NB4 (cell line): ENCODE results near the gene DAP.

Source experiments
- MYC ChIP-seq: IDR thresholded peaks from 2 replicates; pipeline ENCODE4 v1.6.1; 2011; ENCODE audit warnings: low read depth, low read length
- POLR2A ChIP-seq: IDR thresholded peaks from 2 replicates; pipeline ENCODE4 v1.6.1; 2011; ENCODE audit warnings: mild to moderate bottlenecking; ENCODE audit not compliant: insufficient read length; ENCODE audit errors: extremely low read depth
- TF ChIP-seq, protein P1 (sequence below): IDR thresholded peaks from one replicate; pipeline ENCODE4 v1.5.1; 2012; ENCODE audit warnings: low read depth, low read length
- TF ChIP-seq, protein P2 (sequence below): IDR thresholded peaks from 2 replicates; pipeline ENCODE4 v1.6.1; 2011; ENCODE audit warnings: low read depth, low read length

DNA sequence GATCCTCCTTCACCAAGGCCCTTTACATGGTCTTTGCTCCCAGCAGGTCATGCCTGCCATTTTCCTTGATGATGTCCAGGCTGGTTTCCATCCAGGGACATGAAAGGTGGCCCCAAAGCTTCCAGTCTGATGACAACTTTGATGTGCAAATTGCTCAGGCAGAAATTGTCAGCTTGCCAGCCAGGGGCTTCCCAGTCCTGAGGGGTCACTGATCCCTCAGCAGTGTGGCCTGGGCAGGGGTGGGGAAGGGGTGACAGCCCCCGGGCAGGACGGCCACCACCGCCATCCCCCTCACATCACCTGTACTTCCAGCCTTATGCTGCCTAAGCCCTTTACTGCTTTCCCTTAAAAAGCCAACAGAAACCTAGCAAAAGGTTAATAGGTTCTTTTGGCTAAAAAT is 100.9 kb downstream of the DAP start:
- no peak for TF ChIP-seq MYC
- TF ChIP-seq, protein P1, sequence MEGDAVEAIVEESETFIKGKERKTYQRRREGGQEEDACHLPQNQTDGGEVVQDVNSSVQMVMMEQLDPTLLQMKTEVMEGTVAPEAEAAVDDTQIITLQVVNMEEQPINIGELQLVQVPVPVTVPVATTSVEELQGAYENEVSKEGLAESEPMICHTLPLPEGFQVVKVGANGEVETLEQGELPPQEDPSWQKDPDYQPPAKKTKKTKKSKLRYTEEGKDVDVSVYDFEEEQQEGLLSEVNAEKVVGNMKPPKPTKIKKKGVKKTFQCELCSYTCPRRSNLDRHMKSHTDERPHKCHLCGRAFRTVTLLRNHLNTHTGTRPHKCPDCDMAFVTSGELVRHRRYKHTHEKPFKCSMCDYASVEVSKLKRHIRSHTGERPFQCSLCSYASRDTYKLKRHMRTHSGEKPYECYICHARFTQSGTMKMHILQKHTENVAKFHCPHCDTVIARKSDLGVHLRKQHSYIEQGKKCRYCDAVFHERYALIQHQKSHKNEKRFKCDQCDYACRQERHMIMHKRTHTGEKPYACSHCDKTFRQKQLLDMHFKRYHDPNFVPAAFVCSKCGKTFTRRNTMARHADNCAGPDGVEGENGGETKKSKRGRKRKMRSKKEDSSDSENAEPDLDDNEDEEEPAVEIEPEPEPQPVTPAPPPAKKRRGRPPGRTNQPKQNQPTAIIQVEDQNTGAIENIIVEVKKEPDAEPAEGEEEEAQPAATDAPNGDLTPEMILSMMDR, result no peak
- no peak for TF ChIP-seq POLR2A
- TF ChIP-seq, protein P2, sequence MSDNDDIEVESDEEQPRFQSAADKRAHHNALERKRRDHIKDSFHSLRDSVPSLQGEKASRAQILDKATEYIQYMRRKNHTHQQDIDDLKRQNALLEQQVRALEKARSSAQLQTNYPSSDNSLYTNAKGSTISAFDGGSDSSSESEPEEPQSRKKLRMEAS, result no peak
